H9 (cell line): ENCODE results near the gene ZNF627. TPM values are rescaled to one million over a fixed set of nuclear protein-coding genes. Genes with fewer than 3 reads are reported as not detected.

Experiments
- DNase-seq: peaks from one replicate; pipeline ENCODE4 v3.0.0-alpha.2; 2017
- H2AFZ ChIP-seq: one replicate; pipeline ENCODE4 v1.6.1; 2013; ENCODE audit warnings: mild to moderate bottlenecking, low read length, control low read depth, moderate library complexity
- H2AK5ac ChIP-seq: 2 replicates; pipeline ENCODE4 v1.6.1; 2013; ENCODE audit warnings: low read length, control low read depth, mixed read lengths; ENCODE audit not compliant: insufficient read length
- H2BK120ac ChIP-seq: one replicate; pipeline ENCODE4 v1.6.1; 2013; ENCODE audit warnings: low read depth, mild to moderate bottlenecking, low read length, control low read depth, inconsistent platforms; ENCODE audit not compliant: poor library complexity, severe bottlenecking
- H2BK12ac ChIP-seq: 2 replicates; pipeline ENCODE4 v1.6.1; 2013; ENCODE audit warnings: low read length, control low read depth, mixed read lengths, low read depth; ENCODE audit not compliant: insufficient read length
- H2BK15ac ChIP-seq: 2 replicates; pipeline ENCODE4 v1.6.1; 2013; ENCODE audit warnings: low read depth, low read length, control low read depth
- H2BK20ac ChIP-seq: one replicate; pipeline ENCODE4 v1.6.1; 2013; ENCODE audit warnings: low read depth, mild to moderate bottlenecking, low read length, control low read depth, inconsistent platforms; ENCODE audit not compliant: poor library complexity, severe bottlenecking
- H2BK5ac ChIP-seq: 2 replicates; pipeline ENCODE4 v1.6.1; 2013; ENCODE audit warnings: low read length, control low read depth, mixed read lengths; ENCODE audit not compliant: insufficient read length
- H3K14ac ChIP-seq: 2 replicates; pipeline ENCODE4 v1.6.1; 2013; ENCODE audit warnings: low read length, control low read depth; ENCODE audit not compliant: insufficient read depth
- H3K18ac ChIP-seq: 2 replicates; pipeline ENCODE4 v1.6.1; 2013; ENCODE audit warnings: low read depth, mild to moderate bottlenecking, mixed read lengths, low read length, control low read depth; ENCODE audit not compliant: insufficient read length
- H3K23ac ChIP-seq: 2 replicates; pipeline ENCODE4 v1.6.1; 2013; ENCODE audit warnings: low read length, control low read depth, mixed read lengths, low read depth; ENCODE audit not compliant: insufficient read length
- H3K23me2 ChIP-seq: 2 replicates; pipeline ENCODE4 v1.6.1; 2013; ENCODE audit warnings: low read depth, mild to moderate bottlenecking, mixed read lengths, low read length, control low read depth; ENCODE audit not compliant: insufficient read length, poor library complexity, severe bottlenecking
- H3K27ac ChIP-seq: 2 replicates; pipeline ENCODE4 v1.5.1; 2013; ENCODE audit warnings: low read length, control low read depth, mixed read lengths, low read depth; ENCODE audit not compliant: insufficient read length
- H3K27me3 ChIP-seq: 2 replicates; pipeline ENCODE4 v1.6.1; 2013; ENCODE audit warnings: low read length, control low read depth, inconsistent platforms; ENCODE audit not compliant: insufficient read depth
- H3K4ac ChIP-seq: 2 replicates; pipeline ENCODE4 v1.6.1; 2013; ENCODE audit warnings: low read depth, mild to moderate bottlenecking, control low read depth, inconsistent platforms, low read length, moderate library complexity
- H3K4me1 ChIP-seq: 2 replicates; pipeline ENCODE4 v1.6.1; 2013; ENCODE audit warnings: low read length, control low read depth, inconsistent platforms; ENCODE audit not compliant: insufficient read depth
- H3K4me2 ChIP-seq: 2 replicates; pipeline ENCODE4 v1.6.1; 2013; ENCODE audit warnings: low read length, control low read depth, mixed read lengths; ENCODE audit not compliant: insufficient read length, insufficient read depth
- H3K56ac ChIP-seq: 2 replicates; pipeline ENCODE4 v1.6.1; 2013; ENCODE audit warnings: low read depth, mild to moderate bottlenecking, mixed read lengths, low read length, control low read depth; ENCODE audit not compliant: insufficient read length
- H3K79me1 ChIP-seq: 2 replicates; pipeline ENCODE4 v1.6.1; 2013; ENCODE audit warnings: low read depth, mild to moderate bottlenecking, moderate library complexity, low read length, control low read depth, inconsistent platforms; ENCODE audit not compliant: insufficient read depth, poor library complexity, severe bottlenecking
- H3K79me2 ChIP-seq: 2 replicates; pipeline ENCODE4 v1.6.1; 2013; ENCODE audit warnings: low read length, control low read depth, inconsistent platforms; ENCODE audit not compliant: insufficient read depth
- H3K9ac ChIP-seq: 2 replicates; pipeline ENCODE4 v1.6.1; 2013; ENCODE audit warnings: low read length, control low read depth, mixed read lengths; ENCODE audit not compliant: insufficient read length; ENCODE audit errors: extremely low read depth
- H3K9me3 ChIP-seq: one replicate; pipeline ENCODE4 v1.6.1; 2013; ENCODE audit warnings: low read depth, low read length, inconsistent platforms; ENCODE audit not compliant: control insufficient read depth
- H3T11ph ChIP-seq: one replicate; pipeline ENCODE4 v1.6.1; 2013; ENCODE audit warnings: mild to moderate bottlenecking, low read length, control low read depth, inconsistent platforms
- H4K20me1 ChIP-seq: one replicate; pipeline ENCODE4 v1.6.1; 2013; ENCODE audit not compliant: control insufficient read depth, insufficient read length, insufficient read depth
- H4K5ac ChIP-seq: 2 replicates; pipeline ENCODE4 v1.6.1; 2013; ENCODE audit warnings: low read depth, mild to moderate bottlenecking, mixed read lengths, low read length, control low read depth; ENCODE audit not compliant: insufficient read length
- H4K8ac ChIP-seq: replicated peaks from 2 replicates; pipeline ENCODE4 v1.6.1; 2013; ENCODE audit warnings: low read length, control low read depth, mixed read lengths, low read depth; ENCODE audit not compliant: insufficient read length
- H4K91ac ChIP-seq: 2 replicates; pipeline ENCODE4 v1.6.1; 2013; ENCODE audit warnings: low read depth, mild to moderate bottlenecking, moderate library complexity, mixed read lengths, low read length, control low read depth; ENCODE audit not compliant: insufficient read length
- H3K27ac Mint-ChIP-seq, 3 experiments: 2 replicates in 2 of 3; 3 replicates in 1 of 3; pipeline ENCODE4 v1.8.0; 2020 to 2021; ENCODE audit warnings: mixed read lengths in 3 of 3, mild to moderate bottlenecking in 1 of 3, moderate library complexity in 1 of 3
- H3K27me3 Mint-ChIP-seq: 2 replicates; pipeline ENCODE4 v1.8.0; 2021; ENCODE audit warnings: low read depth, mild to moderate bottlenecking, moderate library complexity, mixed read lengths
- H3K36me3 Mint-ChIP-seq, 3 experiments: 2 replicates in 2 of 3; 3 replicates in 1 of 3; pipeline ENCODE4 v1.8.0; 2020 to 2021; ENCODE audit warnings: low read depth in 3 of 3, mixed read lengths in 3 of 3; ENCODE audit not compliant: insufficient read depth in 1 of 3
- H3K4me1 Mint-ChIP-seq, 2 experiments: 2 replicates each; pipeline ENCODE4 v1.8.0; 2020; ENCODE audit warnings: mixed read lengths in 2 of 2
- H3K4me3 Mint-ChIP-seq, 2 experiments: 2 replicates in 1 of 2; 3 replicates in 1 of 2; pipeline ENCODE4 v1.8.0; 2020 to 2021; ENCODE audit warnings: mild to moderate bottlenecking in 2 of 2, mixed read lengths in 2 of 2, moderate library complexity in 1 of 2
- H3K9me3 Mint-ChIP-seq, 2 experiments: 2 replicates in 1 of 2; 3 replicates in 1 of 2; pipeline ENCODE4 v1.8.0; 2020; ENCODE audit warnings: mild to moderate bottlenecking in 2 of 2, mixed read lengths in 2 of 2, moderate library complexity in 1 of 2
- CTCF ChIP-seq: fragments of 200-600 bp; sonication (generic); conservative IDR thresholded peaks from 3 replicates; pipeline ENCODE4 v1.8.0; 2021; ENCODE audit warnings: antibody characterized with exemption, mild to moderate bottlenecking
- WGBS: extraction: QIAGEN DNeasy Blood & Tissue Kit; methylation state at CpG from one replicate; pipeline ENCODE4 v1.1.7; 2013; ENCODE audit warnings: missing lambda C conversion rate, low lambda C conversion rate, mixed read lengths; ENCODE audit not compliant: insufficient read length; ENCODE audit errors: extremely low coverage; 5-methylcytosine and 5-hydroxymethylcytosine counted together
- total RNA-seq: library from RNA; stranded (reverse); gene quantifications from 2 replicates; pipeline ENCODE4 v1.2.1, GENCODE V29; 2021

Gene ZNF627
- total RNA-seq, 1 experiment from 2014 or later, result 12.8 TPM

GRCh38 chr19:11624069-11624463, 26.8 kb downstream of the ZNF627 start:
- no peak overlapping the region for H3K4ac ChIP-seq
- H3K36me3 Mint-ChIP-seq, result peaks cover 19 to 23% (median 20%) of the 10 kb centered on the region in 3 experiments
- no peak overlapping the region for H2BK12ac ChIP-seq
- H3K27me3 Mint-ChIP-seq, result peaks cover 27% of the 10 kb centered on the region
- H4K20me1 ChIP-seq, result no peaks in the 10 kb centered on the region
- no peak overlapping the region for H2BK5ac ChIP-seq
- H3K9me3 Mint-ChIP-seq, result peaks cover 0 to 2% of the 10 kb centered on the region in 2 experiments; a peak in 1 of 5 replicates
- peaks cover 1% of the 10 kb centered on the region; the same call in 1 of the 2 replicates for H3K79me2 ChIP-seq
- H3T11ph ChIP-seq, result no peak overlapping the region
- no peaks in the 10 kb centered on the region; the same call in 1 of the 2 replicates for H3K4me1 ChIP-seq
- H3K27ac Mint-ChIP-seq, result no peak overlapping the region
- TF ChIP-seq CTCF, result no peak
- no peak overlapping the region for H2BK20ac ChIP-seq
- H3K4me2 ChIP-seq, result peak overlapping the region; percentile 71
- peaks cover 17 to 28% of the 10 kb centered on the region in 2 experiments for H3K4me1 Mint-ChIP-seq
- no peak overlapping the region for H4K8ac ChIP-seq
- peaks cover 3% of the 10 kb centered on the region for H3K23me2 ChIP-seq
- H3K79me1 ChIP-seq, result no peaks in the 10 kb centered on the region
- no peak overlapping the region for H3K27ac ChIP-seq
- no peak overlapping the region for H3K56ac ChIP-seq
- H3K14ac ChIP-seq, result no peak overlapping the region
- no CpG with 5 or more reads among the region's 4 CpGs for WGBS
- H4K91ac ChIP-seq, result no peak overlapping the region
- no peak for DNase-seq
- H3K9me3 ChIP-seq, result no peaks in the 10 kb centered on the region
- H2AK5ac ChIP-seq, result no peak overlapping the region
- H3K23ac ChIP-seq, result no peak overlapping the region
- H3K18ac ChIP-seq, result no peak overlapping the region
- no peak overlapping the region for H2AFZ ChIP-seq
- no peak overlapping the region for H4K5ac ChIP-seq
- no peak overlapping the region for H2BK15ac ChIP-seq
- peak overlapping the region; percentile 61 to 82; a peak in 4 of 5 replicates for H3K4me3 Mint-ChIP-seq
- H2BK120ac ChIP-seq, result no peak overlapping the region
- no peak overlapping the region for H3K9ac ChIP-seq
- no peaks in the 10 kb centered on the region for H3K27me3 ChIP-seq
